Stomach (tissue), 4 donors: ENCODE results near the gene PHLPP2.

ENCODE experiments used
- POLR2A ChIP-seq, 4 donors: fragments of 450-650 bp; IDR thresholded peaks; one replicate each; pipeline ENCODE4 v1.6.1; 2016; ENCODE audit warnings: antibody characterized with exemption in 4 of 4, control low read depth in 2 of 4, mild to moderate bottlenecking in 1 of 4, moderate library complexity in 1 of 4
- TF ChIP-seq, protein P1 (sequence below), 7 experiments: fragments of 450-650 bp in 4 of 7; fragments of 200-600 bp in 3 of 7; sonication (generic) in 3 of 7; IDR thresholded peaks; one replicate each; pipeline ENCODE4 v1.5.1; 2016 to 2019; ENCODE audit warnings: antibody characterized with exemption in 7 of 7, control low read depth in 2 of 7, mild to moderate bottlenecking in 1 of 7

DNA sequence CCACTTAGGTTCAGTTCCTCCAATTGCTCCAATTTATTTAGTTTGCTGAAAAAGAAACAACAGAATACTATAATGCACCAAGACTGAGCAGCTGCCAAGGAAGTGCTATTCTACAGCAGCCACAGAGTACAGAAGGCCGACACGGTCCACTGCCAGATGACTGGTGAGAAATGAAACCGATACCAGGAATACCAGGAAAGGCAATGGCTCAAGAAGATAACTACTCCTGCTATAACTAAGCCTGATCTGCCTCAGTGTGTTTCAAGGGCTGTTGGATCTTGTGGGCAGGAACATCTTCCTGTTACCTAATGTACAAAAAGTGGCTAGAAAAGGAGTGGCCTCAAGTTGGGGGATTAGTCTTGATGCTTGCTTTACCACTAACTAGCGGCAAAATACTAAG lies 65.7 kb downstream of the PHLPP2 start:
- TF ChIP-seq, protein P1, sequence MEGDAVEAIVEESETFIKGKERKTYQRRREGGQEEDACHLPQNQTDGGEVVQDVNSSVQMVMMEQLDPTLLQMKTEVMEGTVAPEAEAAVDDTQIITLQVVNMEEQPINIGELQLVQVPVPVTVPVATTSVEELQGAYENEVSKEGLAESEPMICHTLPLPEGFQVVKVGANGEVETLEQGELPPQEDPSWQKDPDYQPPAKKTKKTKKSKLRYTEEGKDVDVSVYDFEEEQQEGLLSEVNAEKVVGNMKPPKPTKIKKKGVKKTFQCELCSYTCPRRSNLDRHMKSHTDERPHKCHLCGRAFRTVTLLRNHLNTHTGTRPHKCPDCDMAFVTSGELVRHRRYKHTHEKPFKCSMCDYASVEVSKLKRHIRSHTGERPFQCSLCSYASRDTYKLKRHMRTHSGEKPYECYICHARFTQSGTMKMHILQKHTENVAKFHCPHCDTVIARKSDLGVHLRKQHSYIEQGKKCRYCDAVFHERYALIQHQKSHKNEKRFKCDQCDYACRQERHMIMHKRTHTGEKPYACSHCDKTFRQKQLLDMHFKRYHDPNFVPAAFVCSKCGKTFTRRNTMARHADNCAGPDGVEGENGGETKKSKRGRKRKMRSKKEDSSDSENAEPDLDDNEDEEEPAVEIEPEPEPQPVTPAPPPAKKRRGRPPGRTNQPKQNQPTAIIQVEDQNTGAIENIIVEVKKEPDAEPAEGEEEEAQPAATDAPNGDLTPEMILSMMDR (IDR thresholded peaks at IDR 0.05) = no peak
- TF ChIP-seq POLR2A (IDR thresholded peaks at IDR 0.05) = no peak
